PFSK-1 (cell line): Measurements from ENCODE around the gene MAF.

ENCODE experiments used
- FOXP2 ChIP-seq: optimal IDR thresholded peaks from 2 replicates; pipeline ENCODE3; 2011; ENCODE audit warnings: borderline replicate concordance, control low read depth, inconsistent platforms; ENCODE audit not compliant: insufficient read depth; ENCODE audit errors: extremely low read length, extremely low read depth
- POLR2AphosphoS5 ChIP-seq: IDR thresholded peaks from 2 replicates; pipeline ENCODE4 v1.6.1; 2012; ENCODE audit warnings: low read depth, mild to moderate bottlenecking, control low read depth, low read length, moderate library complexity
- SIN3A ChIP-seq: IDR thresholded peaks from 2 replicates; pipeline ENCODE4 v1.6.1; 2012; ENCODE audit warnings: mild to moderate bottlenecking, low read length, moderate library complexity, borderline replicate concordance; ENCODE audit not compliant: insufficient read depth
- TAF1 ChIP-seq: IDR thresholded peaks from 2 replicates; pipeline ENCODE4 v1.6.1; 2012; ENCODE audit warnings: low read length, control low read depth, borderline replicate concordance; ENCODE audit not compliant: insufficient read depth

DNA sequence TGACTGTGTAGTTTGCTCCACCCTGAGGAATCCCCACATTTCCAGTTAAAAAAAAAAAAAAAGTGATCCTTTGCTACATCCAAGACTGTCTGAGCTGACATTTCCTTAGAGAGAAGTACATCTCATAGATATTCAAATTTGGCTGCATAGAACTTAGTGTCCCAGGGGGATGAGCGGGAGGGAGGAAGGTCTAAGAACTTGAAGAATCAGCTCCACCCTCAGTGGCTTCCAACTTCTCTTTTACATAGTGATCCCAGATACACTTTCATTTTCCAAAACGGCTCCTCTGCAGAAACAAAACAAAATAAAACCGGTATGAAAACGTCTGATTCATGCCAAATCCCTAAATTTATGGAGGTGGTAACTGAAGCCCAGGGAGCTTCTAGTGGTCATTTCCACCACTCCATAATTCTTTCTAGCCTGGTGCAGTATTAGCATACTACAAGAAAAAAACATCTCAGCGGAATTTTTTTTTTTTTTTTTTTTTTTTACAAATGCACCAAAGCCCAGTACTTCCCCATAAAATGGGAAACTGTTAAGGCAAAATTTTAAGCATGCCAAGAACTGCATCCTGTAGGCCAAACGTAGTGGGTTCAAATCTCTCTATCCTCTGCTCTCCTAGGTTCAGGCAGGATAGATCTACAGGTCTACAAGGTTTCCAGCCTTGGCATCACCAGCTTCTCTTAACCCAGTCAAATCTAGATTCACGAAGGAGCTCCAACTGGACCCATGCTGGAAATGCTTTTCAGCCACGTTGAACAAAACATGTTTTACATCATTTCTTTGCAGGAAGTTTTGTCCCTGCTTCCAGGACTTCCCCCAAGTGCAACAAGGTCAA, 29.3 kb downstream of the MAF start:
- TF ChIP-seq POLR2AphosphoS5 (no peak), FOXP2 (no peak), SIN3A (no peak), TAF1 (no peak)
